Transverse colon (tissue), 4 donors: ENCODE data around the gene PDE6A. TPM values are rescaled to one million over a fixed set of nuclear protein-coding genes. Genes with fewer than 3 reads are reported as not detected.

Source experiments
- DNase-seq: peaks from one replicate; pipeline ENCODE4 v3.0.0-alpha.2; 2019
- H3K27ac ChIP-seq, 4 donors: fragments of 200-600 bp; sonication (generic); 2 replicates each; pipeline ENCODE4 v1.5.1; 2016 to 2018; ENCODE audit warnings: inconsistent platforms in 4 of 4
- H3K27me3 ChIP-seq: fragments of 200-600 bp; sonication (generic); 2 replicates; pipeline ENCODE4 v1.5.1; 2017; ENCODE audit warnings: inconsistent platforms
- H3K36me3 ChIP-seq, 4 donors: fragments of 200-600 bp; sonication (generic); 2 replicates each; pipeline ENCODE4 v1.5.1; 2017 to 2019; ENCODE audit warnings: inconsistent platforms in 4 of 4
- H3K4me1 ChIP-seq, 4 donors: fragments of 200-600 bp; sonication (generic); 2 replicates each; pipeline ENCODE4 v1.5.1; 2017 to 2020; ENCODE audit warnings: inconsistent platforms in 4 of 4
- H3K4me3 ChIP-seq, 4 donors: fragments of 200-600 bp; sonication (generic); 1 replicate in 1 of 4; 2 replicates in 3 of 4; pipeline versions ENCODE4 v1.5.1 to v1.6.1; 2017 to 2019; ENCODE audit warnings: inconsistent platforms in 4 of 4
- H3K9me3 ChIP-seq, 2 donors: fragments of 200-600 bp; sonication (generic); 2 replicates each; pipeline ENCODE4 v1.5.1; 2017 to 2019; ENCODE audit warnings: inconsistent platforms in 2 of 2
- EP300 ChIP-seq: sonication (generic); formaldehyde crosslinking; IDR thresholded peaks from one replicate; pipeline ENCODE4 v1.6.1; 2017; ENCODE audit warnings: antibody characterized with exemption, low read depth
- POLR2A ChIP-seq: fragments of 450-650 bp; IDR thresholded peaks from one replicate; pipeline ENCODE4 v1.6.1; 2016; ENCODE audit warnings: antibody characterized with exemption, mild to moderate bottlenecking, moderate library complexity
- POLR2AphosphoS5 ChIP-seq, 3 donors: sonication (generic); formaldehyde crosslinking; IDR thresholded peaks; one replicate each; pipeline ENCODE4 v1.6.1; 2016; ENCODE audit warnings: antibody characterized with exemption in 3 of 3
- WGBS, 2 donors: methylation state at CpG; one replicate each; pipeline ENCODE4 v1.1.5; 2018; ENCODE audit warnings: low coverage in 1 of 2; 5-methylcytosine and 5-hydroxymethylcytosine counted together
- in situ Hi-C, 4 donors: fragments of 200-750 bp; cut with MboI; loops; one replicate each; pipeline versions ENCODE4 v1.15.0 to v1.15.1; 2017; ENCODE audit warnings: low sequenced_read_pairs in 3 of 4, low pct_ligation_motif_present in 1 of 4, low pct_unique_long_range_greater_than_20kb in 1 of 4
- intact Hi-C: fragments of 100-400 bp; cut with DNase I; formaldehyde crosslinking; loops from one replicate; pipeline ENCODE4 v1.15.1; 2023; ENCODE audit warnings: low total_unique reads
- total RNA-seq, 4 donors: library from RNA; depleted of rRNA; stranded (reverse); fragments of >200 nt; gene quantifications; one replicate each; pipeline ENCODE4 v1.1.0, GENCODE V29; 2016
- TF ChIP-seq, protein P1 (sequence below), 5 experiments: fragments of 200-600 bp in 3 of 5; fragments of 450-650 bp in 2 of 5; sonication (generic) in 3 of 5; IDR thresholded peaks; 1 replicate in 2 of 5; 2 replicates in 3 of 5; pipeline ENCODE4 v1.5.1; 2016 to 2017; ENCODE audit warnings: antibody characterized with exemption in 5 of 5, inconsistent platforms in 3 of 5, mild to moderate bottlenecking in 2 of 5, moderate library complexity in 1 of 5

The PDE6A gene
- total RNA-seq, 4 donors from 2014 or later: 1.2 to 6.5 (median 3.5) TPM

DNA sequence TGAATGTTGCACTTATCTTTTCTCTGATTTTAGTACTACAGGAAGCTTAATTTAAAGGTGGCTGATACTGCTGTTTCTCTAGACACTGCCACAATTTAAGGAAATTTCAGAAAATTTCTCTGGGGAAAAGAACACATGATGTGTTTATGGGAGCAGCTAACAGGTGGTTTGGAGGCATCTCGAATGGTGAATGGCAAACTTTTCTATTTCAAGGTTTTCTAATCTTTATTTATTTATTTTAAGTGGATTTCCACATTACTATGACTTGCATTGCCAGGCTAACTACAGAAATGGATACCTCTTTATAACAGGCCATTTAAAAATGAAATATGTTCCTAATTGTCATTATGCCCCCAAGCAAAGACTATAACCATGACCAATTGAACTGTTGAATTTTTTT lies 50.4 kb downstream of the PDE6A start:
- 75 to 88% methylated on average over 1 of the region's 1 CpG for WGBS, 2 donors
- peaks cover 0 to 13% (median 3%) of the 10 kb centered on the region in 4 donors for H3K4me1 ChIP-seq
- in situ Hi-C loops: no loop called here

DNA sequence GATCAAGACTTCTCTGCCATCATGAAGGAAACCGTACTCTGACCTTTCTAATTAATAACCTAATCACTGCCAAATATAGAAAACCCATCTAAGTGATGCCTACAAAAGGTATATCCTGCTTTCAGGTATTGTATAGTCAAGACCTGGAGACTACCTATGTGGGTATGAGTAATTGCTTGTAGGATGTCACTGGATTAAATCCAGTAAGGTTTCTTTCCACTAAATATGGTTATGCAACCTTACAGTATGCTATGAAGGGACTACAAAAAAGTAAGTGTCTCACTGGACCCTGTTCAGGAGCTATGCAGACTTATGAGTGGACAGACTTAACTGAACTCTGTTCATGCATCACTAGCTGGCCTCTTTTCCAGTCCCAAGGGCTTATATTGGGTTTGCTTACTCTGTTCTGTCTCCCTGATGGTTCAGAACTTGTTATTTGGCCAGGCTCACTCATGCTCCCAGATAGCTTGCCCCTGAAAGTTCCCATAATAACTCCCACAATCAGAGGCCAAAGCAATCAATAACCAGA lies 51.1 kb downstream of the PDE6A start:
- Histone ChIP-seq H3K27me3 (no peaks in the 10 kb centered on the region), H3K9me3 (no peaks in the 10 kb centered on the region), H3K36me3 (no peaks in the 10 kb centered on the region), H3K27ac (no peak overlapping the region), H3K4me3 (no peak overlapping the region), H3K4me1 (peaks cover 0 to 13% (median 3%) of the 10 kb centered on the region in 4 donors)
- in situ Hi-C loops (no loop called here), intact Hi-C loops (no loop called here)
- no peak for DNase-seq
- TF ChIP-seq, protein P1, sequence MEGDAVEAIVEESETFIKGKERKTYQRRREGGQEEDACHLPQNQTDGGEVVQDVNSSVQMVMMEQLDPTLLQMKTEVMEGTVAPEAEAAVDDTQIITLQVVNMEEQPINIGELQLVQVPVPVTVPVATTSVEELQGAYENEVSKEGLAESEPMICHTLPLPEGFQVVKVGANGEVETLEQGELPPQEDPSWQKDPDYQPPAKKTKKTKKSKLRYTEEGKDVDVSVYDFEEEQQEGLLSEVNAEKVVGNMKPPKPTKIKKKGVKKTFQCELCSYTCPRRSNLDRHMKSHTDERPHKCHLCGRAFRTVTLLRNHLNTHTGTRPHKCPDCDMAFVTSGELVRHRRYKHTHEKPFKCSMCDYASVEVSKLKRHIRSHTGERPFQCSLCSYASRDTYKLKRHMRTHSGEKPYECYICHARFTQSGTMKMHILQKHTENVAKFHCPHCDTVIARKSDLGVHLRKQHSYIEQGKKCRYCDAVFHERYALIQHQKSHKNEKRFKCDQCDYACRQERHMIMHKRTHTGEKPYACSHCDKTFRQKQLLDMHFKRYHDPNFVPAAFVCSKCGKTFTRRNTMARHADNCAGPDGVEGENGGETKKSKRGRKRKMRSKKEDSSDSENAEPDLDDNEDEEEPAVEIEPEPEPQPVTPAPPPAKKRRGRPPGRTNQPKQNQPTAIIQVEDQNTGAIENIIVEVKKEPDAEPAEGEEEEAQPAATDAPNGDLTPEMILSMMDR (IDR thresholded peaks at IDR 0.05): no peak
- TF ChIP-seq POLR2AphosphoS5 (IDR thresholded peaks at IDR 0.05): no peak
- no peak for TF ChIP-seq POLR2A
- TF ChIP-seq EP300: no peak
- WGBS, 2 donors: 96% methylated on average over 1 of the region's 1 CpG; no CpG with 5 or more reads in 1 of the 2 donors

More for the DNA sequence above, 50.4 kb downstream of the PDE6A start:
- TF ChIP-seq EP300 (no peak), POLR2AphosphoS5 (IDR thresholded peaks at IDR 0.05) (no peak)
- Histone ChIP-seq H3K36me3 (no peaks in the 10 kb centered on the region), H3K9me3 (no peaks in the 10 kb centered on the region), H3K27ac (no peak overlapping the region), H3K27me3 (no peaks in the 10 kb centered on the region), H3K4me3 (no peak overlapping the region)
- intact Hi-C loops: no loop called here
- DNase-seq: no peak

DNA sequence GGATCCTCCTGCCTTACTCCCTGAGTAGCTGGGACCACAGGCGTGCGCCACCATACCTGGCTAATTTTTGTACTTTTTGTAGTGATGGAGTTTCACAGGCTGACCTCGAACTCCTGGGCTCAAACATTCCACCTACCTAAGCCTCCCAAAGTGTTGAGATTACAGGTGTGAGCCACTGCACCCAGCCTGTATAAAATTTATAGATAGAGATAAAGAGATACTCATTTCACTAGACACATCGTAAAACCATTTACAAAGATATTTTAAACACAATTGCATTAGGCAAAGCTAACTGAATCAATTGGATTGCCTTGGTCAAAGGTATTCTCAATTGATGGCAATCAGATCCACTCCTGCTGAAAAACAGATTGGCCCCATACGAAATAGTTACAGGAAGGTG lies 52.0 kb downstream of the PDE6A start:
- intact Hi-C loops: no loop called here
- no peak overlapping the region for H3K4me3 ChIP-seq
- H3K27me3 ChIP-seq: no peaks in the 10 kb centered on the region
- no peaks in the 10 kb centered on the region for H3K36me3 ChIP-seq
- DNase-seq: no peak
- in situ Hi-C loops: no loop called here
- TF ChIP-seq POLR2A: no peak
- TF ChIP-seq EP300: no peak
- TF ChIP-seq, protein P1 (IDR thresholded peaks at IDR 0.05): no peak
- no peak for TF ChIP-seq POLR2AphosphoS5 (IDR thresholded peaks at IDR 0.05)
- WGBS, 2 donors: 45 to 65% methylated on average over 2 to 5 of the region's 5 CpGs
- peaks cover 0 to 13% (median 8%) of the 10 kb centered on the region in 4 donors for H3K4me1 ChIP-seq
- H3K27ac ChIP-seq: no peak overlapping the region
- H3K9me3 ChIP-seq: no peaks in the 10 kb centered on the region

- Histone ChIP-seq H3K9me3 (no peaks in the 10 kb centered on the region), H3K27me3 (no peaks in the 10 kb centered on the region), H3K27ac (no peak overlapping the region), H3K4me1 (peaks cover 0 to 34% (median 18%) of the 10 kb centered on the region in 4 donors), H3K4me3 (no peak overlapping the region), H3K36me3 (no peaks in the 10 kb centered on the region)
- TF ChIP-seq, protein P1 (IDR thresholded peaks at IDR 0.05): no peak
- TF ChIP-seq POLR2A (no peak), EP300 (no peak), POLR2AphosphoS5 (IDR thresholded peaks at IDR 0.05) (no peak)
- intact Hi-C loops: no loop called here
- DNase-seq: no peak
- in situ Hi-C loops: no loop called here
- 67 to 68% methylated on average over 1 of the region's 1 CpG for WGBS, 2 donors
Observed at GRCh38 chr5:149888280-149888679, 56.3 kb downstream of the PDE6A start.
